HG02885 (cell line): ENCODE results near the gene KIAA0513.

Source experiments
- ATAC-seq: cut with Tn5 transposase; IDR thresholded peaks from one replicate; pipeline ENCODE4 v1.9.1; 2021; ENCODE audit warnings: mild to moderate bottlenecking; ENCODE audit not compliant: unreplicated experiment, poor library complexity

The KIAA0513 gene, protein sequence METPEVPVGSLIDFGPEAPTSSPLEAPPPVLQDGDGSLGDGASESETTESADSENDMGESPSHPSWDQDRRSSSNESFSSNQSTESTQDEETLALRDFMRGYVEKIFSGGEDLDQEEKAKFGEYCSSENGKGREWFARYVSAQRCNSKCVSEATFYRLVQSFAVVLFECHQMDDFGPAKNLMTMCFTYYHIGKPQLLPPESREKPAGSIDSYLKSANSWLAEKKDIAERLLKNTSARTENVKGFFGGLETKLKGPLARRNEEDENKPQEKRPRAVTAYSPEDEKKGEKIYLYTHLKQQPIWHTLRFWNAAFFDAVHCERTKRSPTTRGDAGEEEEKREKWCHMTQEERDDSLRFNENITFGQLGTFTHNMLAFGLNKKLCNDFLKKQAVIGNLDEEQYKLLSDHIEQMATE

DNA sequence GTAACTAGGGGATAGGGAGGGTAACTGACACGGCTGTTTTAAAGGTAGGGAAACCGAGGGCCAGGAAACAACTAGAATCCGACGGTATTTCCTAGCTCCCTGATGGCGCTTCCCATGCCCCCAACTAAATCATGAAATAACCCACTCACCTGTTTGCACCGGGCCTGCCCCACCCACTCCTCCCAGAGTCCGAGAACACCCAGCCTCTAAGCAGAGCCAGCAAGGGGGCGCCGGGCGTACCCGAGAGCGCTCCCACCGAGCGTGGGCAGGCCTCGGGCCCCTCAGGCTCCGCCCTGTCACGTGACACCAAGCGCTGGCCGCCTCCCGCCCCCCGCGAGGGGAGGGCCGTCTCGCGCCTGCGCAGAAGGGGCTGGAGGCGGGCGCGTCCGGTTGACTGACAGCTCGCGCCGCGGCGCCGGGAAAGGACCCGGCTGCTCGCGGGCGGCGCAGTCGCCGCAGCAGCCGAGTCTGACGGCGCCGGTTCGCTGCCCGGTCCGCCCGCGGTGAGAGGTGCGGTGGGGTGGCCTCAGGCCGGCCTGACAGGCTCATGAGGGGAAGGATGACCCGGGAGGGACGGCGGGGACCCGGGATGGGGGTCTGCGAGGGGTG is at the start of gene KIAA0513:
Gene KIAA0513 (plus strand): TSS at position 447 of the 609 bp plus-strand sequence. CDS start 39,277 bp downstream, outside the sequence.
- ATAC-seq: peak; percentile 92

DNA sequence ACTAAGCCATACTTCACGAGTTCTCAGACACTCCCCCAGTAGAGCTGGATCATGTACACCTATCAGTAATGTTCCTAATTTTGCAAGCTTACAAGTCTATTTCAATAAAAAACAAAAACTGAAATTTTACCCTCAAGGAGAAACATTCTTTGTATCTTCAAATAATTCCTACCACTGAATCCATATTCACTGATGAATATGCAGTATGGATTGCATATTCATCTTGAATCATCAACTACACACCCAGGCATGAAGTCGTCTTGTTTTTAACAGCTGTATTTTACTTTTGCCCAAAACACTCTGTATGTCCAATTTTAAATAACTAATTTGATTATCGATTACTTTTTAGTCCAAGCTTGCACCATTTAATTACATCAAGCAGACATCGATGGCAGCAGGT is 48.1 kb upstream of the KIAA0513 start:
- ATAC-seq: no peak

DNA sequence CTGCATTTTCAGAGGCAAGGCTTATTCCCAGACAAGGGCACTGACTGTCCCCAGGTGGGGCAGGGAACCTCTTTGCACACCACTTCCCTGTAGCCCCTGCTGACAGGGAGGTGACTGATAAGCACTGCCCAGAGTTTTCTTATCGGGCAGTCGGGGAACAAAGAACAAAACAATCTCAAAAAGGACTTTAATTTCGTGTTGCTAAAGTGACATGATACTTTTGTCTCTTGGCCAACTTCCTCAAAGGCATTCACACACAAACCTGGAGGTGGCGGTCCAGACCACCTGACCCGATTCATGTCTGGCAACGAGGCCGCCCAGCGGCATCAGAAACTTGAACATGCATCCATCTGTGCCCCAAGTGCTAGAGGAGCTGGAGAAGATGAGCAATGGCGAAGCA is 45.2 kb upstream of the KIAA0513 start:
- no peak for ATAC-seq

DNA sequence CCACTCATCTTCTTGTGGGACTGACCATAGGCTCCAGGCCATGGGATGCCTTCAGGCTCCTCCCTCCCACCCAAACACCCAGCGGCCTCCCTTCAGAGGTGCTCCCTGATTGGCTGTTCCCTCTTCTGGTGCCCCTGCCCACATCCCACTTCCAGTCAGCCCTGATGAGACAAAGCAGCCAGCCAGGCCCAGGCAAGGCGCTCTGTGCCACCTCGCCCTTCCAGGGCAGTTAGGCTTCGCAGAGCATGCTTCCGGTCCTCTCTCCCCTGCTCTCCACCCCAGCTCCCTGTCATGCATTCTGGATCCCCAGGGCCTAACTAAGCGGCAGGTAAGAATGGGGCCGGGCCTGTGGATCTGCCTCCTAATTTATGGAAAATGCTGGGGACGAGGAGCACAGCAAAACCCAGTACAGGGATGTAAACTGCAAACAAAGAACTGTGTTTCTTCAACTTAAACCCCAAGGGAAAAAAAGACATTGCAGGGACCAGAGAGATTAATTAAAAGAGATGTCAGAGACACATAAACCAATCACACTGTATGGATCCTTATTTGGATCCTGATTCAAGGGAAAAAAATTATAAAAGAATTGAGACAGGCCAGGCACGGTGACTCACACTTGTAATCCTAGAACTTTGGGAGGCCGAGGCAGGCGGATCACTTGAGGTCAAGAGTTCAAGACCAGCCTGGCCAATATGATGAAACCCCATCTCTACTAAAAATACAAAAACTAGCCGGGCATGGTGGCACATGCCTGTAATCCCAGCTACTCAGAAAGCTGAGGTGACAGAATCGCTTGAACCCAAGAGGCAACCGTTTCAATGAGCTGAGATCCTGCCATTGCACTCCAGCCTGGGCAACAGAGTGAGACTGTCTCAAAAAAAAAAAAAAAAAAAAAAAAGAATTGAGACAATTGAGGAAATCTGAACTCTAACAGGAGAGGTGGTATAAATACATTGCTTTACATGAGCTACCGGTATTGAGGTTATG is 42.2 kb upstream of the KIAA0513 start:
- no peak for ATAC-seq

DNA sequence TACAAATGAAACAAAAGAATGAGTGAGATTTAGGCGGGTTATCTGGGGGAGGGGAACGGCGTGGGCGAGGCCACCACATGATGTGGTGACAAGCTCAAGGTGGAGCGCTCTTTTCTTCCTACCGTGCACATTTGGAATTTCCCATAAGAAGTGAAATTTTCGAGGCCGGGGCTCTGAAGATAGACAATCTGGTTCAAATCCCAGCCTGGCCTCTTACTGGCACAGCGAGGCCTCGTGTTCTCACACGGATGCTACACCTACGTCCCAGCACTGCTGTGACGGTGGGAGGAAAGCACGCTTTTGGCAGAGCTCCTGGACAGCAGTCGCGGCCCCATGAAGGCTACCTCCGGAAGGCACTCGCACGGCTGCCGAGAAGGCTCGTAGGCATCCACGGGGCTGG is 41.5 kb upstream of the KIAA0513 start:
- no peak for ATAC-seq

DNA sequence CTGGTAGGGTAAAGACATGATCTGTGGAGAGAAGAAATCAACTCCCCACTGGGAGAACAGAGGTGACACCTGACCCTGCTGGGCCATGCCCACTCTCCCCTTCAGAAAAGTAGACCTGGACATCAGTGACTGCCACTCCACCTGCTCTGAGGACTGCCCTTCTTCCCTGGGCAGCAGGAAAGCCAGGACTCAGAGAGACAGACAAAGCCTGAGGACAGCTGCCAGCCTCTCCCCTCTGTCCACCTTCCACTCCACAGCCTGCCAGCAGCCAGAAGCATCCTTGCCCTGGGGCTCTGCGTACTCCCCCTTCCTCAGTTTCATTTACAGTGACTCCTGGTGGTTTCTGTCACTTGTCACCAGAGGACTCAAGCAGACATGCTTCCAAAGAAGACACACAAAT is 40.7 kb upstream of the KIAA0513 start:
- no peak for ATAC-seq

DNA sequence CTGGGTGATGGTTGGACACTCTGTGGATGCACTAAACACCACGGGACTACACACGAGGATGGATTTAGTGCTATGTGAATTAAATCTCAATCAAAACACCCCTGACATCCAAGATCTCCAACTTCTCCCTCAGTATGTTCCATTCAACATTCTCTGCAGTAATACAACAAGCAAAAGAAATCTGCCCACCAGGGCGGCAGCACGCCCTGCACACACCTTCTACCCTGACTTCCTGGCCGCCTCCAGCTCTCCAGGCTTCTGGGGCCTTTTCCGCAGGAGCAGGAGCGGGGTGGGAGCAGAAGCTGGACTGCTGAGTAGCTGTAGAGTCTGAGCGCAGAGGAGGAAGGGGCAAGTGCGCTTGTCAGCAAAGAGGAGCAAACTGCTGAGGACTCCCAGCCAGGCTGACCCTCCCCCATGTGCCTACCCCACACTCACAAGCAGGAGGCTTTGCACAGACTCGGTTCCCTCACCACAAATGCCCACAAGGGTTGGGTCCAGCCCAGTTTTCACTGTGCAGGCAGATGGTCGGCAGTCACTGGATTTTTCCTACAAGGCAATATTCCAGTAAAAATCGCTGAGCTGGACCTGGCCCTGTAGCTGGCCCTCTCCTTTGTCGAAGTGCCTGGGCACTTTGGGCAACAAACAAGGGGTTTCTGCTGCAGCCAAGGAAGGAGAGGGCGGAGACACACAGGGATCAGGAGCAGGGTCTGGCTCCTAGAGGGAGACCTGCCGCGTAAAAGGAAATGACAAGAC is 39.1 kb upstream of the KIAA0513 start:
- no peak for ATAC-seq

DNA sequence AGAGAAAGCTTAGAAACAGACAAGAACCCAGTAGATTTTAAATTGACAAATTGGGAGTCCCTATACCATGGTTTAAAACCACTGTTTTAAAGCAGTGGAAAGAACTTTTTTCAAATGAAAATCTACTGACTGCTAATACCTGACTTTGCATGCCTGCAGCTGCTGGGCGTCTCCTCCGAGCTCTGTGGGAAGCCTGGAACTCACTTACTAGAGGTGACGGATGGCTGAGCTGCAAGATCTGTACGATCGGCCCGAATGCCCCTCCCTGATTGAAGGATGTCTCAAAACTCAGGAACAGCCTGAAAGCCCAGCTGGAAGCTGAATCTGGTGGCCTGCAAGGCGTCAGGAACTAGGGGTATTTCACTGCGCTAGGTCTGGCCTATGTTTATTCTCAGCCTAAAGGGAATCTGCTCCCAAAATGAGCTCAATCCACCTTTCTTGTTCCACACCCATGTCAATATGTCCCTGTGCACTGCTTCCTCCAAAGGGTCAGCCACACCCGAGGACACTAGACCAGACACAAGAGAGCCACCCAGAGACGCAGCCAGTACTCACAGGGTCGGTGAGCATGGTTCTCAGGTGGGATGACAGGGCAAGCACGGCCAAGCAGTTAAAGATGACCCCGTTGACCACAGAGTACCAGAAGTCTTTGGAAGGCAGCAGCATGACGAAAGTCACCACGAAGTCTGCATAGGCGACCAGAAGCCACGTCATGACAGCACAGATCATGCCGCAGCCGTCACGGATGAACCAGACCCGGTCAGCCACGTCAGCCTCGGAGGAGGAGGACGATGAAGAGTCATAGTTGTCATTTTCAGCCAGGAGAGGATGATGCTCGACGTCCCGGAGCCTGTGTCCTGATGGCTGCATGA is 37.6 kb upstream of the KIAA0513 start:
- ATAC-seq: no peak

DNA sequence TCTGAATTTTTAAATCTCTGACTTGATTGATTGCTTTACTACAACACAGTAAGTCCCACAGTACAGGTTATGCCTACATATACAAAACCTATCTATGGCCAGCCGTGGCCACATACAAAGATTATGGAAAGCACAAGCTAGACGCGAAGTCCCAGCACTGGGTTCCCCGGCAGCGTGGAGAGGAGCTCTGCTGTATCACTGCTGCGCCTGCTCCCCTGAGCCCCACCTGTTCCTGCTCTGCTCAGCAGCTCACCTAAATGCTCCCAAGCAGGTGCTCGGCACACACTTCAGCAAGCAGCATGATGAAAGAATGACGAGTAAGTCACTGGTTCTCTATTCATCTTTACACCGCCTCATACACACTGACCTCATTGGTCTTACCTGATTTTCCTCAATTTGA is 36.8 kb upstream of the KIAA0513 start:
- no peak for ATAC-seq

DNA sequence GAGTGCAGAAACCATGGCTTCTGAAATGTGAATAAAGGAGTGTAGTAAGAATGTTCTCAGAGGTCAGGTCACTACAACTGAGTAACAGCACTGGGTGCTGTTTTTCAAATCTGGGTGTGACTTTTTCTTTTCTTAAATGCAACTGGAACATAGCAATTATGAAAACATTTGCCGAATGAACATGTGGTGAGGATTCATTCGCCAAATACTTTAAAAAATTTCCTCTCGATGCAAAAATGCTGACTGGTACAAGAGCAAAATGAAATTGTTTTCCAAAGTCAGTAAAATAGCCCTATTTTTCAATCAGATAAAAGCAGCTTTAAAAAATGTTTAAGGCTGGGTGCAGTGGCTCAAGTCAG is 34.9 kb upstream of the KIAA0513 start:
- no peak for ATAC-seq

DNA sequence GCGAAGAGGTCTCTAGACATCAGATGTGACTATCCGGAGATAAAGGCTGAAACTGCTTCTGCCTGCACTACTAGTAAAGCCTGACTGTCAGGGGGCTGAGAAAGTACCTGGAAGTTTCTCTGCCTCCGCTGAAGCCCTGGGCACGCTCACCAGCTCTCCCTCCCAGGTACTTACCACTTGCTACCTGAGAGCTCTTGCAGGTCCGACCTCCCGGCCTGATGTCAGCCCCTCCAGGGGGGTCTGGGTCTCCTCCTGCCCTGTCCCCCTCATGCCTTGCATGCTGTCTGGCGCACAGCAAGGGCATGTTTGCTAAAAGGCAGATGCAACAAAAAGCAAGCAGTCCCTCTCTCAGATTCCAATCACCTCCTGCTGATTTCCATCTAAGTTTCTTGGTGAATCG is 33.7 kb upstream of the KIAA0513 start:
- ATAC-seq: no peak

DNA sequence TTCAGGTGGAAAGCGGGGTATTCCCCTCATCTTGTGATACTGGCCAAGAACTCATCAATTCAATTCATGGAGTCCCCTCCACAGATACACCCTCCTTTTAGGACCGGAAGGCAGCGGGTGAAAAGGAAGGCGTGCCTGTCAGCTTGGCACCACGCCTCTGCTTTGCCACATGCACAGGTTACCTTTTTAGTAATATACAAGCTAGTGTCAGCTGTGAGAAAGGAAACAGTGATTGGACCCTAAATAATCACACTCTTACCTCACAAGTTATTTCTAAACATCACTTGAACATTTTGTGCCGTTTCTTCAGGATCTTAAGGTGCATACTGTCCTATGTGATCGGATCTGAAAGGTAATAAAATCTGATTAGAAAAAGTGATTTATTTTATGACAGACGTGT is 31.9 kb upstream of the KIAA0513 start:
- ATAC-seq: no peak

DNA sequence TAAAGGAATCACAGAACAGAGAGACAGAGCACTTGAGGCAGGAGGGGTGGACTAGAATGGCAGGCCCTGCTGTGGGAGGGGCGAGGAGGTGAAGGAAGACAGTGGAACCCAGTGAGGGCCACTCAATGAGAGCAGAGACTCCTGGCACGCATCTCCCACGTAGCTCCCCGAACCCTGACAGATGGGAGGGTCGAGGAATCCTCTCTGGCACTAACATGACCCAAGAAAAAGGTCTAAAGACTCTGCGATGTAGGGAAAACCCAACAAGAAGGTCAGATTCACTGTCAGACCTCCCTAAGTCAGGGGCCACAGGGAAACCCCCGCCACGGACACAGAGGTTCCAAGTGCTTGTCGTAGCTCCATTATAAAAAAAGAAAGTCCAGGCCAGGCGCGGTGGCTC is 31.2 kb upstream of the KIAA0513 start:
- no peak for ATAC-seq

DNA sequence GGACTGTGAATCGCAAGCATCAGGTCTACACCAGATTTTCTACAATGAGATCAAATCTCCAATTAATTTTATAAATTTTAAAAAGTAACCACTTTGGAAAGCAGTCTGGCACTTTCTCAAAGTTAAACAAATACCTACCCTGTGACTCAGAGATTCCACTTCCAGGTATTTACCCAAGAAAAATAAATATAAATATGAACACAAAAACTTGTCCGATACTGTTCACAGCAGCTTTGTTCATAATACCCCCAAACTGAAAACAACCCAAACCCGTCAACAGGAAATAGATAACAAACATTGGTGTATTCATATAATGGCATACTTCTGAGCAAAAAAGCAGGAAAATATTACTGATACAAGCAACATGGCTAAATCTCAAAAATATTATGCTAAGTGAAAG is 28.4 kb upstream of the KIAA0513 start:
- no peak for ATAC-seq

DNA sequence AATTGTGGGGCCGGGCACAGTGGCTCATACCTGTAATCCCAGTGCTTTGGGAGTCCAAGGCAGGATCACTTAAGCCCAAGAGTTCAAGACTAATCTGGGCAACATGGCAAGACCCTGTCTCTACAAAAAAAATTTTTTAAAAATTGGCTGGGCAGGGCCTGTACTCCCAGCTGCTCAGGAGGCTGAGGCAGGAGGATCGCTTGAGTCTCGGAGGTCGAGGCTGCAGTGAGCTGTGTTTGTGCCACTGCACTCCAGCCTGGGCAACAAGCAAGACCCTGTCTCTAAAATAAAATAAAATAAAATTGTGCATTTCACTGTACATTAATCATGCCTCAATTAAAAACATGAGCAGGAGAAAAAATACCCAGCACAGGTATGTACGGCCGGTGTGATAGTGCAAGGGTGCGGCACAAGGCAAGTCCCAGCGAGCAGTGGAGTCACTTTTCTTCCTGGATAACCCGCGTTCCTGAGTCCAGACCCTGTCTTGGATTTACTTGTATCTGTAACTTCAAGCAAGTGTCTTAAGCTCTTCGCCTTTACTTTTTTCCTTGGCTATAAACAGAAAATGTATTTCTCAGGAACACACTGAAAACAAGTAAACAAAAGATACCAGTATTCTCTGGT is 27.6 kb upstream of the KIAA0513 start:
- ATAC-seq: no peak

DNA sequence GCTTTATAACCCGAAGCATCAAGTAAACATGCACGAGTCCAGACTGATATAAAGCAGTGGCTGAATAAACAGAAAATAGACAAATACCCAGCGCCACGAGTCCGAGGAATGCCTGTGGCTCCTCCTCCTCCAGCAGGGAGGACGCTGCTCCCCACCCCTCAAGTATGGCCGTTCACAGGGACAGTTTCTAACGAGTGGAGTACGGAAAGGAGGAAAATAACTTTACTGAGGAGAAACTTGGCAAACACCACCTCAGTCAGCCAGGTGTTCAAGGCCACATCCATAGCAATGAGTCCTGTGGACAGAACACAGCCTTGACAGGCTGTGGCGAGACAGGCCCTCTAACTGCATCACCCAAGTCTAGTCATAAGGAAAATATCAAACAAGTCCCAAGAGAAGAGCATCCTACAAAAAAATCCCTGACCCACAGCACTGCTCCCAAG is 25.5 kb upstream of the KIAA0513 start:
- no peak for ATAC-seq

DNA sequence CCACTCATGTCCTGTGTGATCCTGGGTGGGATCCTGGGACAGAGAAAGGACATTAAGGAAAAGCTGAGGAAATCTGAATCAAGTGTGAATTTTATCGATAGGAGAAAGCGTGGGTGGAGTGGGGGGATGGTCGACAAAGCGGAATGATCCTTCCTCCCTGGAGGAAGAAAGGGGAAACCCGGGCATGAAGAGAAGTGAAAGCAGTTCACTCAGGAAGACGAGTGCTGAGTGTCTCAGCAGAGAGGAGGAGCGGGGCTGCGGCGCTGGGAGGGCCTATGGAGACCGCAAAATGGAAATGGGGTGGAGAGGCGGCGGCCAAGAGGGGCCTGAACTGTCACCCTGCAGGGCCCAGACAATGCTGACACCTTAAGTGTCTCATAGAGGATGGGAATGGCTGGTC is 25.0 kb upstream of the KIAA0513 start:
- ATAC-seq: no peak

DNA sequence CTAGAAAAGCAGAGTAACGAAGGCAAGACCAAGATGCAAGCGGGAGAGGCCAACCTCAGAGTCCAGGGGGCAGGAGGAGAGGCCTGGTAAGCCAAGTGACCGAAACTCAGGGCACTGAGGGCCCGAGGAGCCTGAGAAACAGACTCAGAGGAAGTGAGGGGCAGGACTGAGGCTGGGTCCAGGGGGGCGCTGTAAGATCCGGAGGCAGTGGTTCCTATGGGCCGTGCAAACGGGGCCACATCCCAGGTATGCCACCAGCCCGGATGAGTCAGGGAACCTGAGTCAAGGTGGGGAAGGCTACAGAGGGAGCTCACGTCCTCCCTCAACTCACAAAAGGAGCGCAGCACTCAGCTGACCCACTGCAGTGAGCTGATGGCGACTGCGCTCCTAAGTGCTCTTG is 24.5 kb upstream of the KIAA0513 start:
- no peak for ATAC-seq
